Measurements from ENCODE around the gene STIL.
A peak's percentile ranks its signal among the peaks of the same experiment; 100 is the strongest.
"Not testable (repeated sequence)": the region's sequence is repeated elsewhere in the genome, so short reads cannot be mapped to it uniquely, and the experiment has no call there.

The STIL gene

DNA sequence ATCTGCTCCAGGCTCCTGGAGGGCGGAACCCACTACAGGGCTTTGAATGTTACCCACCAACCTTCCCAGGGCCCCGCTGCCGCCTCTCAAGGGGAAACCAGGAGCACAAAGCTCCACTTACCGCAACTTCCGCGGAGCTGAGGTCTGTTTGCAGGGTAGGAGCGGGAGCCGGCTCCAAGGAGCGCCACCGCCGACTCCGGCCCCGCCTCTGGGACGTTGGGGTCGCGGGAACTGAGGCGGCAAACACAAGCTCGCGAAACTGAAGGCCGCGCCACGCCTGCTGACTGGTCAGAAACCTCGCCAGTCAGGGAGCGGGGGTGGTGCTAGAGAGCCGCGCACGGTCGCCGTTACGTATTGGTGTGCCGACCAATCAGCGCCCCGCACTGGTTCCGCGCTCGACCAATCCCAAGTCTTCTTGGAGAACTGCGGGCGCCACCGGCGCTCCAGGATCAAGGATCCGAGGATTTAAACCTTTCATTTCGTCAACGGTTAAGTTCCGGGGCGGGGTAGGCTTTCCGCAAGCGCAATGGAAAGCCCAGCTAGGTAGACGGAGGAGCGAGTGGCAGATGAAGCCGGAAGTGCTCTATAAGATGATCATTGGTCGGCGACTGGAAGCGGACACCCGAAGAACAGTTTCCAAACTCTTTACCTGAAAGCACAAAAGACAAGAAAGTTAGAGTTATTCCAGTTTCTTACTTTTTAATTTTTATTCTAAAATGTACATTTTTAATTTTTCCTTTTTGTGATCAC, at the start of gene STIL:
Gene STIL, minus strand, starts transcription at position 233 of the 750 bp plus-strand sequence. CDS start 3,828 bp downstream, outside the sequence.
- DNase-seq (ENCODE audit: low read depth): peak; percentile 97

DNA sequence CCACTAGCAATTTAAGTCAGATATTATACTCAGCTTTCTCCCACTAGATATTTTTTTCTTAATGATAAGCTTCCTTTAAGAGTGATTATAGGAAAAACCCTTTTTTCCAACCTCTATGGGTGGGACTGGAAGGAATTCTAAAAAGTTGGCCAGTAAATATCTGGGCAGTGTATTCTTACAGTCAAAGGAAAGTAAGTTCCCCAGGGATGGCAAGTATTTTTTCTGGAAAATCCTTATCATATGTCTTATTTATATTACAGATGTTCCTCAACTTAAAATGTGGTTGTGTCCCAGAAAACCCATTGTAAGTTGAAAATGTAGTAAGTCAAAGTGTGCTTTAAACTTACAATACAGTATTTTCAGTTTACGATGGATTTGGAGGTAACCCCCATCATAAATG, 48.9 kb upstream of the STIL start:
- no peak for DNase-seq (ENCODE audit: low read depth)

GRCh38 chr1:47361380-47361779, 47.4 kb upstream of the STIL start:
- no peak for DNase-seq (ENCODE audit: low read depth)

GRCh38 chr1:47351305-47351704, 37.4 kb upstream of the STIL start:
- DNase-seq (ENCODE audit: low read depth): no peak

GRCh38 chr1:47348246-47348645, 34.3 kb upstream of the STIL start:
- DNase-seq (ENCODE audit: low read depth): no peak

- DNase-seq (ENCODE audit: low read depth): no peak
These were observed 33.8 kb upstream of the STIL start for GRCh38 chr1:47347735-47348134.

DNA sequence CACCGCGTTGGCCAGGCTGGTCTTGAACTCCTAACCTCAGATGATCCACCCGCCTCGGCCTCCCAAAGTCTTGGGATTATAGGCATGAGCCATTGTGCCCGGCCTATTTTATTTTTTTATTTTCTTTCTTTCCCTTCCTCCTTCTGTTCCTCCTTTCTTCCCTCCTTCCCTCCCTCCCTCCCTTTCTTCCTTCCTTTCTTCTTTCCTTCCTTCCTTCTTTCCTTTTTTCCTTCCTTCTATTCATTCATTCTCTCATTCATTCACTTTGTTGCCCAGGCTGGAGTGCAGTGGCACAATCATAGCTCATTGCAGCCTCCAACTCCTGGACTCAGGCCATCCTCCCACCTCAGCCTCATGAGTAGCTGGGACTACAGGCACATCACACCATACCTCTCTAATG, 33.0 kb upstream of the STIL start:
- DNase-seq (ENCODE audit: low read depth): not testable (repeated sequence)

- DNase-seq (ENCODE audit: low read depth): no peak
These were observed 26.3 kb upstream of the STIL start for GRCh38 chr1:47340227-47340626.

- DNase-seq (ENCODE audit: low read depth): no peak
These were observed 24.5 kb upstream of the STIL start for GRCh38 chr1:47338249-47339077.

- no peak for DNase-seq (ENCODE audit: low read depth)
These were observed 23.4 kb upstream of the STIL start for GRCh38 chr1:47337350-47337749.

GRCh38 chr1:47334765-47335435, 21.0 kb upstream of the STIL start:
- DNase-seq (ENCODE audit: low read depth): no peak

- DNase-seq (ENCODE audit: low read depth): peak; percentile 63
These were observed 20.2 kb upstream of the STIL start for GRCh38 chr1:47333922-47334764.

DNA sequence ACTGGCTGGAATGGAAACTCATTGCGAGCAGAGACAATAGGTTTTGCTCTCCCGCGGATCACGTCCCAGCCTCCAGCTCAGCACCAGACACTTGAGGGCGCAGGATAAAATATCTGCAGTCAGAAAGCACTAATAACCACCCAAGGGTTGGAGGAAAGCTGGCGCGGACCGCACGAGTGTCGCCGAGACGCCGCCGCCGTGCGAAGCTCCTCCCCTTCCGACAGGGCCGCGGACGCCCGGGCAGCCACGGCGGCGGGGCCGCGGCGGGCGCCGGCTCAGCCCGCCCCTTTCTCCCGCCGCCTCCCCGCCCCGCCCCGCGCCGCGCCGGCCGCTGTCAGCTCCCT, 19.6 kb upstream of the STIL start, which contains the start of gene CMPK1:
Gene CMPK1, plus strand, starts transcription at position 213 of the 344 bp plus-strand sequence. CDS start 156 bp downstream, outside the sequence.
- peak; percentile 73 for DNase-seq (ENCODE audit: low read depth)

DNA sequence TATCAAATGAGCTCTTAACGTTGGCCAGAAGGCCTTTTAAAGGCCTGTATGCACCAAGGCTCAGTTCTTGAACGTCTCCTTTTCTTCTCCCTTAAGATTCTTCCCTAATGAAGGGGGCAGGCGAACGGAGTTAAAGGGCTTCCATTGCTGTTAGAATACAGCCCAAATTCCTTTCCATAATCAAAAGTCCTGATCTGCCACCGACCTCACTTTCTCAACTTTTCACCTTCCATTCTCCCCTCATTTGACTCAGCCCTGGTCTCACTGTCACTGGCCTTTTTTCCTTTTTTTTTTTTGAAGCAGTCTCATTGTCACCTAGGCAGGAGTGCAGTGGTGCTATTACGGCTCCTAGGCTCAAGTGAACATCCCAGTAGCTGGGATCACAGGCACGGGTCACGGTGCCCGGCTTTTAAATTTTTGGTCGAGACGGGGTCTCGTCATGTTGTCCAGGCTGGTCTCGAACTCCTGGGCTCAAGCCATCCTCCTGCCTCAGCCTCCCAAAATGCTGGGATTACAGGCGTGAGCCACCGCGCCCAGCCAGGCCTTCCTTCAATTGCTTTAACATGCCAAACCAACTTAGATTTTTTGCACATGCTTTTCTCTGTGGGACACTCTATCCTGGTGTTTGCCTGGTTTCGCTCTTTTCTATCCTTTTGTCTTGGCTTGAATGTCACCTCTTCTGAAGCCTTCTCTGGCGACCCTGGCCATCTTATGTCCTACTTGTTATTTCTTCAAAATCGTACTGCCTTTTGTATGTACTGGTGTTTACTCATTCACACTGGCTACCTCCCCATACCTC, 19.0 kb upstream of the STIL start:
- no peak for DNase-seq (ENCODE audit: low read depth)

DNA sequence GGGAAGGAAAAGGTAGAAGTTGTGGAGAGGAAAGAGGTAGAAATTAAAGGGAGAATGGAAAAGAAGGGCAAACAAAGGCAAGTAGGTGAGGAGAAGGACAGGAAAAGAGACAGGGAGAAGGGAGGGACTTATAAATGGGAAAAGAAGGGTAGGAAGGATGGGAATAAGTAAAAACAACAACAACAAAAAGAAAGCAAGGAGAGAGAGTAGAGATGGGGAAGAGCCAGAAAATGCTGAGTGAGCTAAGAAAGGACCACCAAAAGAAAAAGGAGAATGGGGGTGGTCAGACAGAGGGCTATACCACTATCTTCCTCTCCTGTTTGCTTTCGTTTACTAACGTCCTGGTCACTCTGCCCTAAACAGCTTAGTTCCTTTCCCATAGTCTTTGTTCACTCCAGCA, 17.9 kb upstream of the STIL start:
- no peak for DNase-seq (ENCODE audit: low read depth)

DNA sequence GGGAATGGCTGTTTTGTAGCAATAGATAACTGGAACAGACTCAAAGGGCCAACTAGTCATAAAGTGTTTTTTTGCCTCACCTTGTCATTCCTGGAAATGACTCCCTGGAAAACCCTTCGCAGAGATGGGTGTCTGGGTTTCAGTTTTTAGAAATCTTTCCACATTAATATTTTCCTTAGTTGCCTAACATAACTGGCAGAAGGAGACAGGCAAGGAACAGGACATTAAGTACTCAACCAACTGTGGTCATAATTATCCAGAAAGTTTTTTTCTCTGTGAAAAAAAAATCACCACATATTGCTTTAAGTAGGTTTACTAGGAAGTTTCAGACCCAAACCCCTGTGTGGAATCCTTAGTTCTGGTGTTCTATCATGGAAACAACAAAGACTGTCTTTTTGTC, 16.3 kb upstream of the STIL start:
- DNase-seq (ENCODE audit: low read depth): no peak

- no peak for DNase-seq (ENCODE audit: low read depth)
These were observed 15.0 kb upstream of the STIL start for GRCh38 chr1:47328992-47329391.

- no peak for DNase-seq (ENCODE audit: low read depth)
These were observed 12.3 kb upstream of the STIL start for GRCh38 chr1:47326271-47326670.

DNA sequence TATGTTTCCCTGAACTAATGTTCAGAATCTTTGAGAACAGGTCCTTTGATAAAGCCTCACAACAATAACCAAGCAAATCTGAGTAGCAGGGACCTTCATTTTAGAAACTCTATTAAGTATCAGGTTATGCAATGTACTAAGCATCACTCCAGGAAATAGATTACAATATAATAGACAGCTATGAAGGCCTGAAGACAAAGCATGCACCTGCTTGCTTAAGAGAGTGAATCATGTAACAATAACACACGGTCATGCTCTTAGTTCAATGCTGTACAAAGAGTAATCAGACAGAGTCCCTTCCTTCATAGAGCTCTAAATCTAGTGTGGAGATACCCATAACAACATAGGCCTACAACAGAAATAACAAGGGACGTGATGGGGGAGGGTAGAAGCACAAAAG, 11.6 kb upstream of the STIL start:
- no peak for DNase-seq (ENCODE audit: low read depth)

DNA sequence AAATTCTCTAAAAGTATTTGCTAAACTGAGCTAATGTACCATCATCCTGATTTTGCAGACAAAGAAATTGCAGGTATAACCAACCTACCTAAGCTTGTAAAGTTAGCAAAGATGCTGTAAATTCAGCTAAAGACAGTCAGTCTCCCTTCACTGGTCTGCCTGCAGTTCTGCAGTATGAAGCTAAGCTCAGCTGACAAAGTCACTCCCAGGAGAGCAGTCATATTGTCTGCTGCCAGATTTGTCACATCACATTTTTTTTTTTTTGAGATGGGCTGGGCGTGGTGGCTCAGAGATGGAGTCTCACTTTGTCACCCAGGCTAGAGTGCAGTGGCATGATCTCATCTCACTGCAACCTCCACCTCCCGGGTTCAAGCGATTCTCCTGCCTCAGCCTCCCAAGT, 10.7 kb upstream of the STIL start:
- DNase-seq (ENCODE audit: low read depth): no peak

GRCh38 chr1:47323599-47324031, 9.7 kb upstream of the STIL start:
- DNase-seq (ENCODE audit: low read depth): no peak

Data from stimulated activated CD8-positive, alpha-beta memory T cell treated with anti-CD3 and anti-CD28 coated beads, Interleukin-4, amount 100 ng/mL, for 24 hours (primary cell).